GM19193 (cell line): ENCODE results near the gene HOXA5.

ENCODE experiments used
- POLR2A ChIP-seq: IDR thresholded peaks from 4 replicates; pipeline ENCODE4 v1.6.1; 2011; ENCODE audit not compliant: insufficient read depth, insufficient read length; ENCODE audit errors: extremely low read depth

HOXA5 gene

GRCh38 chr7:27145165-27145913, 1.9 kb upstream of the HOXA5 start:
- no peak for TF ChIP-seq POLR2A

DNA sequence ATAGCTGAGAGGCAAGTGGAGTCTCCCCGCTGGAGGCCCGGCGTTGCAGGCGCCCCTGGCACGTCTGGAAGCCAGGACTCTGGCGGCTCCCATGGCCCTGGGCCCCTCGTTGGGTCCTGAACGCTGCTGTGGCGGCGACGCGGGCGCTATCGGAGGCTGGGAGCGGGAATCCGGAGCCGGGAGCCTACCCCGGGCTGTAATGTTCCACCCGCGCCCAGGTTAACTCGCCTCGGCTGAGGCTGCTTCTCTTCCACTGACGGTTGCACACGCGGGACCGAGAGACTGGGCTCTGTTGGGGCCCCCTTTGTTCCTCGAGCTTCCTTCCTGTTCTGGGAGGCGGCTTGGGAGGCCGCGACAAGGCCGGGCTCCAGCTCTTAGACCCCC, 1.3 kb upstream of the HOXA5 start:
- TF ChIP-seq POLR2A, result no peak

DNA sequence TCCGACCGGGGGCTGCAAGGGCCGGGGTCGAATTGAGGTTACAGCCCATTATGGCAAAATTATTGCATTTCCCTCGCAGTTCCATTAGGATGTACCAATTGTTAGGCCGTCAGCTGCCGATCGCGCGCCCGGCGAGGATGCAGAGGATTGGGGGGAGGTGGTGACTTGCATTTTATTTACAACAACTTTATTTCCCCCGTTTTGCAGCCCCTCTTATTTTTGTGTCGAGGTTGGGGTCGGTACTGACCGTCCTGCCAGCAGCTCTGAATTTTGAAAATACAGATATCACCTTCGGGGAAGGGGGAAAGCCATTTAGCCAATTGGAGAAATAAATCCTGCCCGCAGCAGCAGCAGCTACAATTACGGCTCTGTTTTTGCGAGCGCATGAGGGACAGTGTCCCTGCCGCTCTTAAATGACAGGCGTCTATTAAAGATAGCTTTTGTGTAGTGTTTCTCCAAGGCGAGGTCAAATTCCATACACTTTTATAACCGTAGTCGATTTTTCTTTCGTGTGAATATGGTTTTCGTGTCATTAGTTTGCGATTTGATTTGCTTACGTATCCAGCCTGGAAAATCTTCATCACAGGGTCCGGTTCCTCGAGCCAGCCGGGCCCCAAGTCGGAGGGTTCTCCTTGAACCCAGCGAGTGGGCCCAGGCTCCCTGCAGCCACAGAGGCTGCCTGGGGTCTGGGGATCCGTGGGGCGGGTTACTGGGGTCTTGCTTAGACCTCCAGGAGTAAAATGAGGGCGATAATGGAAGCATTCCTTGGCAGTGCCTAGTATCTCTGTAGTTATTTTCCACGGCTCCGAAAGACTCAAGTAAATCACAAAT, 684 bp upstream of the HOXA5 start:
- no peak for TF ChIP-seq POLR2A

- no peak for TF ChIP-seq POLR2A
Observed at GRCh38 chr7:27142580-27143022, 880 bp downstream of the HOXA5 start.

GRCh38 chr7:27141923-27142579, 1.4 kb downstream of the HOXA5 start:
- no peak for TF ChIP-seq POLR2A

DNA sequence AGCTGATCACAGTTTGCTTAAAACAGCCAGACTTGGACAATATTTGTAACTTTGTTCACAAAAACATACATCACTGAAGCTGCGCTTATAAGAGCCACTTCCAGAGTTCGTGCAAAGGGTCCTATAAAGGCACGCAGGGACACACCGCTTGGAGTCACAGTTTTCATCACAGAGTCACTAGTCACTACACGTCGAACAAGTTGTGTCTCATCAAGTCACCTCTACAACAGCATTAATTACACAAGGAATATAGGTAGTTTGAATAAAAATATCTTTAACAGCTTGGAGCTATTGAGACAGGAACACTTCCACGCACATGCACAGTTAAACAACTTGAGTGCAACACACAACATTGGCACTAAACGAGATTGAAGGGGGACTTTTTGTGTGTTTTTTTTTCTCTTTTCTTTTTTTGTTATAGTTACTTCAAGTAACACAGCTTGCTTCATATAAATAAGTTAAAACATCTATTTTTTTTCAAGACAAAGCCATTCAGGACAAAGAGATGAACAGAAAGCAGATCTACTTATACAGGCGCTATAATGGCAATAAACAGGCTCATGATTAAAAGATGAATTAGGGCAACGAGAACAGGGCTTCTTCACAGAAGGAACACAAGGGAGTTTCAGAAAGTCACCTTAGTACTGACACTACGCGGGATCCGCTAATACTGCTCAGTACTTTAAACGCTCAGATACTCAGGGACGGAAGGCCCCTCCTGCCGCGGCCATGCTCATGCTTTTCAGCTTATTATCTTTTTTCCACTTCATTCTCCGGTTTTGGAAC, 2.2 kb downstream of the HOXA5 start:
- no peak for TF ChIP-seq POLR2A

DNA sequence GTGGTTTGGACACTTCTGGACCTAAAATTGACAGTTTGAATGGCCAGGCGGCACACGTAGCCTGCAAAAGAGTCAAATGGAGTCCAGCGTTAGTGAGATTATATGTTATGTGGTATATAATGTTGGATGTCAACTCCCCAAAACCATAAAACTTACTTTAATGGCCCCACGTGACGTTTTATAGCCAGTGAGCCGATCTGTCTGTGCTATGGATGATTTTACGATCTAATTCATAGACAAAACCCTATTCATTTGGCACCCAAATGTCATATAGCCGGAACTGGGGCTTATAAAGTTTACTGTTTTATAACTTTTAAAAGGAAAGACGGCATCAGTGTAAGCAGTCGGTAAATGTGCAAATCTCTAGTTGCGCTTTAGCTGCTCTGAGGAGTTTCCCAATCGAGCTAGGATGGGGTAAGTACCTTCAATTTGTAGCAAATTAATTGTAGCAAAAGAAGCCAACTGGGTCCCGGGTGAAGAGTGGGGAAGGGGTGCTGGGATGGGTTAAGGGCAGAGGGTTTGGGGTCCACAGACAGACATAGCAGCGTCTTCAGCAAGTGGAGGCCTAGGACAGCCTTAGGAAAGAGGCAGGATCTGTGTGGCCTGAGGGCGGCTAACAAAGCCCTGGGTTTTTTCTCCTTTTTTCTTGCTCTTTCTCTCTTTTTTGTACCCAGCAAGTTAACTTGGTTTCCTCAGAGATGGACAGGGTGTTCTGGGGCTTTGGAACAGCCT, 3.2 kb downstream of the HOXA5 start:
- no peak for TF ChIP-seq POLR2A

DNA sequence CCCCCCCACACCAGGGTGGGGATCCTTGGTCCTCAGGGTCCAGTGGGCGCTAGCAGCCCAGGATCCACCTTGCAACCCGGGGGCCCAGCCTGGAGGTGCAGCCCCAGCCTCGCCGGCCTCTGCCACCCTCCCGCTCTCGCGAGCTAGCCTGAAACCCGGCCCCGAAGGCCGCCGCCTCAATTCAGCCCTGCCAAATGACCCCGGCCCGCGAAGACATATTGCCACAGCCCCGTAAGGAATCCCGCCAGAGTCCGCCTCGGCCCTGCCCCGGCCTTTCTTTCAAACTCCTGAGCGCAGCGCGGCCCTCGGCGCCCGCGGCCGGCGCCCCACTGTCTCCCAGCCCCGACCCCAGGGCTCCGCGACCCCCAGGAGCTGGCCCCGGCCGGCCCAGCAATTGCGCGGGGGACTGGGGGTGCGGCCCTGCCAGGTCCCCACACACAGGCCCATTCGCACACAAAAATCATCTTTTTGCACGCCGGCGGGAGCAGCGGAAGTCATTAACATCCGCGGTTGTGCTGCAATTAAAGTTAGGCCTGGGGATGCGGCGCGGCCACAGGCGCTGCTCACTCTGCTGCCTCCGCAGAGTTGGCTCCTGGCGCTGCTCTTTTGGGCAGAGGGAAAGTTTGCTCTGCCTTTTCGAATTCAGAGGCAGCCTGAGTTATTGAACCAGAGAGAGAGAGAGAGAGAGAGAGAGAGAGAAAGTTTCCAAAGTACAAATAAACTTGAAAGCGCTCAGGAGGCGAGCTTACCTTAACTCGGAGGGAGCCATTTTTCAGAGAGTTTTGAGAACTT, 4.0 kb downstream of the HOXA5 start:
- no peak for TF ChIP-seq POLR2A

DNA sequence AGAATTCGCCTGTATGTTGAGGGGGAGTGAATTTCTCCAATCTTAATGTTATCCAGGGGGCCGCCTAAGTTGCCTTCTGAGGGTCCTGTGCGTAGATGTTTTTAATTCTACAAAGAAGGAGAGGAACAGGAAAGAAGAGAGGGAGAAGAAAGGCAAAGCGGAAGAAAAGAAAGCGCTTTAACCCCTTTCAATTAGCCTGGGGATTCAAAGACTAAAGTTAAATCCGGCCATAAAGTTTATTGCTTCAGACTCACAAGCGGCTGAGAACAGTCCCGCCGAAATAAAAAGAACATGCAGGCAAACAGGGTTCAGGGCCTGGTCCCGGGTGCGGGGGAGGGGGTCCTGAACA, 4.5 kb downstream of the HOXA5 start:
- TF ChIP-seq POLR2A, result no peak

- no peak for TF ChIP-seq POLR2A
Observed at GRCh38 chr7:27138472-27138871, 5.0 kb downstream of the HOXA5 start.

DNA sequence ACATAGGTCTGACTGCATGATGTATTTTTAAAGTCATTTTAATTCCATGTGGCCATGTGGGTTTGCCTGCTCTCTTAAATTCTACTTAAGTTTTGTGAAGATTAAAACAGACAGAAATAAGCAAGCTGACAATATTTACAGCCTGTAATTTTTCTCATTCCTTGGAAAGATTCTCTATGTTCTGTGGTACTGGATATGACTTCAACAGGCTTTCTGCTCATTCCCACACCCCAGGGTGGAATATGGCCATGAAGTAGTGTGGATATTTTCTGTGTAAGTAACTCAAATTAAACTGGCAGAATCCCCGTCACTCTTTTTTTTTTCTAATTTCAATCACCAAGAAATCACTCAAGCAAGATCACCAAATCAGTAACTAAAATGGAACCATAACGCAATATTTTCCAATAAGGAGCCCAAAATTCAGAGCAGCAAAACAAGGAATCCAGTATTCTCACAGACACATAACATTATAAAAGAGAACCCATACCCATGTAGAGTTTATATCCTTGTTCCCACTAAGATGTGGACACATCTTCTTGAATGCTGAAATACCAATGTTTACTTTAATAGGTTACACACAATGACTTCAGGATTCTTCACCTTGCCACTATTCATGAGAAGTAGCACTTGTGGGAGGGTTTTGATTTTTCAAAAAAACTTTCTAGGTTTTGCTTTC, 5.7 kb downstream of the HOXA5 start:
- TF ChIP-seq POLR2A, result no peak

GRCh38 chr7:27134392-27134791, 9.1 kb downstream of the HOXA5 start:
- no peak for TF ChIP-seq POLR2A

- no peak for TF ChIP-seq POLR2A
Observed at GRCh38 chr7:27133409-27134231, 9.9 kb downstream of the HOXA5 start.

DNA sequence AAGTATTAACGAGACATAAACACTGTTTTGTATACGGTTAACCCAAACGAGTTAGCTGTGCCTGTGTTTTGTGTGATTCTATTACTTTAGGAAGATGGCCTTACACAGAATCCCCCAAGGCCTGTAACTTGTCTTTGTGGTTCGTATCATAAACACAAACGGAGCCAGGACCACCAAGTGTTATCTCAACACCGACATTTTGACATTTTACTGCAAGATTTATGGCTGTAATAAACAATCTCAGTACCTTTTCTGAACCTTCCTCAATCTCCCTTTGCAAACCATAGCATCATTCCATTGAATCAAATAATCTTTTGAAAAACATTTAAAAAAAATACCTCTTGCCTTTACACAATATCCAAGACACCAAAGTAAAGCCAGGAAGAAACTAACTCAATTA, 10.5 kb downstream of the HOXA5 start:
- no peak for TF ChIP-seq POLR2A
